ENCODE data around the gene NFATC2. TPM values are rescaled to one million over a fixed set of nuclear protein-coding genes. Genes with fewer than 3 reads are reported as not detected.

The NFATC2 gene
- total RNA-seq, 1 donor from 2014 or later: 0.76 TPM

GRCh38 chr20:51388756-51389542 is 153.6 kb downstream of the NFATC2 start:
- ATAC-seq: peak; percentile 32

- ATAC-seq: no peak
Measured at GRCh38 chr20:51388227-51388626, 154.3 kb downstream of the NFATC2 start.

- ATAC-seq: no peak
Measured at GRCh38 chr20:51387125-51387875, 155.2 kb downstream of the NFATC2 start.

GRCh38 chr20:51386586-51386985 is 155.9 kb downstream of the NFATC2 start:
- ATAC-seq: no peak

DNA sequence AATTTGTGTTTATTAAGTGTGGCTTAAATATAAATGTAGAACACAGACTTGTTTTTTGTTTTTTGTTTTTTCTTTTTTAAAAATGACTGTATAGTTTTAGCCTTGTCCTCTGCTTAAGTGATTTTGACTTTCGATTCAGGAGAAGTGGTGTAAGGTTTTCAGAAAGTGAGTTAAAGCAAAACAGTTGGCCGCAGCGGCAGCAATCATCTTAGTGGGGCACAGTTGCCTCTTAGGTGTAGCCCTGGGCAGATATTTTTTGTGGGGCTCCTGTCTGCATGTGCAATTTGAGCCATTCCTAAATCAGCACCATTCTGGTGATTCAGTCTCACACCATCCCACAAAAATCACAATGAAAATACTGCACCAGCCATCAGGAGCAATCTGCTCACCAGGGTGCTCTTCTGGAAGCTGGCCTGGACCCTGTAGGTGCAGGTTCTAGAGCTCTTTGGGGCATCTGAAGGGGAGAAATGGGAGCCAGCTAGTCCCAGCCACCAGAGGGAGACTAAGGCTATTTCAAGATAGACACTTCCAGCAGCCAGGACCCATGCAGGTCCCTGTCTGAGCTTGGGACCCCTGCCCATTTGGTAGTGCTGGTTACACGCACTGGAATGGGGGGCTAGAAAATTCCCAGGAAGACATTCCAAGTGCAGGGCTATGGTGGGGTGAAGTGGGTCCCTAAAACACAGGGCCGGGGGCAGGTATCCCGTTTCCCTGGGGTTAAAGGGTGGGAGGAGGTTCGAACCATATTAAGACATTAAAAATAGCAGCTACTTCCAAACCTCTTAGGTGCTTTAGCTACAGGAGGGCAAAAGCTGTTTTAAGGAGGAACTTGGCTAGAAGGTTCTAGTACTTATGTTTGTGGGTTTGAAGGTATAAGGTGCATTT is 156.6 kb downstream of the NFATC2 start:
- ATAC-seq: no peak

DNA sequence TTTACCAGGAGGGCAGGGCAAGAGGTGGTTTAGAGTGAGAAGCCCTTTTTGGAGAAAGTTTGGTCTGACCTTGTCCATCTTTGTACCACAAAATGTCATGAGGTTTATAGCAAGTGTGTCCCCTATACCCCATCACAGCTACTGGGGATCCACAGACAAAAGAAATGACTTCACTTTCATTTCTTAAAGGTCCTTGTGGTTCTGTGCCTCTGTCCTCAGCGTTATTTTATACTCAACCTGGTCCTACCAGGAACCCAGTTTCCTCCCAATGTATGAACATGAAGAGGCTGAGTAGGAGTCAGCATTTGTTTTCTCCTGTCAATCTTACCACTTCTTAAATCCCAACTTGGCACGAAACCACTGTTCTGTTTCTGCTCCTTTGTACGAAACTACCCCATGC is 157.6 kb downstream of the NFATC2 start:
- no peak for ATAC-seq

DNA sequence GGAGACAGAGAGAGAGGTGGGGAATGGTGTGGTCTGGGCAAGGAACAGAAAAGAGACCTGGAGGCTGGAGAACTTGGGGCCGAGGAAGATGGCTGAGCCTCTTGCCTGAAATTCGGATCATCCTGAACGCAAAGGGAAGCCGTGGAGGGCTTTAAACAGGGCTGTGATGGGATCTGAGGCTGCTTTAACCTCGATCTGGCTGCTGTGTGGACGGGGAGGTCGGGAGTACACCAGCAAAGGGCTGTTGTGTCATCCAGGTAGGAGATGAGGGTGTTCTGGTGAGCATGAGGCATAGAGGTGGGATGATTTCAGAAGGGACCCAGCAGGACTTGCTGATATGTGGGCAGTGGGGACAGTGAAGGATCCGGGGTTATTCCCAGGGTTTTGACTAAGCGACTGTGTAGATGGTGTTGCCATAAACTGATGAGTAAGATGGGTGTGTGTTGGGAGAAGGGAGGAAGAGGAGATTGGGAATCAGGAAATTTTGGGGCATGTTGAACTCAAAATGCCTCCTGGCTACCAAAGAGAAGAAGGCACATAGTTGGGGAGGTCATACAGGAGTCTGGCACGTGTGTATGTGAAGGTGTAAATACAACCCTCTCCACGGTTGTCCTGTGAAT is 158.5 kb downstream of the NFATC2 start:
- ATAC-seq: no peak

DNA sequence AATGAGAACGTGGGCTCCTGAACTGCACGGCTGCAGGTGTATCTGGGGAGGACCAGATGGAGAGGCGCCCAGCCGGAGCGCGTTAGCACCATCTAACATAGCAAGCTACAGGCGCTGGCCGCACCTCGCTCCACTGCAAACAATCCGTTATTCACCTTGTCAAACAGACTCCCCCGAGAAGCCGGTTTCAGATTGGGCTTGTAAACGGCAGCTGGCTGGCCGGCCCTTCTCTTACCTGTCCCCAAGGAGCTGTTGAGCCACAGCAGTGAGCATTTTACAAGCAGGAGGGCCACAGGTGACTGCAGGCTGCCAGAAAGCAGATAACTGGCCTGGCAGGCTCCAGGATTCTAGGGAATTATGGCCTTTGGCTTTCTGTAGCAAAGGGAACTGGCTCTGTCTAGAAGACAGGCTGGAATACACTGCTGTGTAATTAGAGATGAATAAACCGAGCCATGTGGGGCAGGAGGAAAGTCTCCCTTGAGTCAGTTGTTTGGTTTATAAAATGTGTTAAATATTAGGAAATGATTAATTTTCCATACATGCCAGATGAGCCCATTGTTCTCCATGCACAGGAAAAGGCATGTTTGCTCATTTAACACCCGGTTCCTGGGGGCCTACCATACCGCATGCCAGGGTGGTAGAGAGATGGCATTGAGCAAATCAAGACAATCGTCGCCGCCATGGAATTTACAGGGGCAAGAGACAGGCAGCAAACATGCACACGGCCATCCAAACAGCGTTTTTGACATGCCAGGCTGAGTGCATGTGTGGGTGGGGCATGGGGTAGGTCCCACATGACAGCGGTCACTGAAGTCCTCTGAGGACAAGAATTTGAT is 159.3 kb downstream of the NFATC2 start:
- ATAC-seq: no peak

DNA sequence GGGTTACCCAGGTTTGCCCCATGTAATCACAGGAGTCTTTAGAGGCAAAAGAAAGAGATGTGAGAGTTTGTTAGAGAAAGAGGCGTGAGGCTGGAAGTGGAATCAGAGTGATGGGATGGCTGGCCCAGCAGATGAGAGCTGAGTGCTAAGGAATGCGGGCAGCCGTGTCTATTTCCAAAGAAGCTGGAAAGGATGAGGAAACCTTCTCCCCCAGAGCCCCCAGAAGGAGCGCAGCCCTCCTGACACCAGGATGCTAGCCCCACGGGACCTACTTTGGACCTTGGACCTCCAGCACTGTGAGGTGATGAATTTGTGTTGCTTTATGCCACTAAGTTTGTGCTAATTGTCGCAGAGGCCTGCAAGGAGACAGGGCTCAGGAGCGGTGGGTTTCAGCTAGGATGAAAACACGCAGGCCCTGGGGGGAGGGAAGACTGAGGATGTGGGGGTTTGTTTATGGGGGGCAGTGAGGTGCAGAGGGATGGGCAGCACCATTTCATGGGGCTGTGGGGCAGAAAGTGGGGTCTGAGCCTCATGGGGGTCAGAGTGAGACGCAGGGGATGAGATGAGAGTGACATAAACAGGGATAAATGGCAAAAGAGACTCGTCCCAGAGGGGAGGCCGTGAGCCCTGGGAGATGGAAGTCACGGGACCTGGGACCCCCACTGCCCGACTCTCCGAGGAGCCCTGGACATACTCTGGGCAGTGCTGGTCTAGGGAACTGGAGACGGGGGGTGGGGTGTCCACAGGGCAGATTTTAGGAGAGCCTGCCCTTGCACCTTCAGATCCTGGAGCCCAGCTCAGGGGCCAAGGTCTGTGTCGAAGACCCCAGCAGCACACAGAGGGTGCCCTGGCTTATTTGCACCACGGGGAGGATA is 160.2 kb downstream of the NFATC2 start:
- ATAC-seq: no peak

DNA sequence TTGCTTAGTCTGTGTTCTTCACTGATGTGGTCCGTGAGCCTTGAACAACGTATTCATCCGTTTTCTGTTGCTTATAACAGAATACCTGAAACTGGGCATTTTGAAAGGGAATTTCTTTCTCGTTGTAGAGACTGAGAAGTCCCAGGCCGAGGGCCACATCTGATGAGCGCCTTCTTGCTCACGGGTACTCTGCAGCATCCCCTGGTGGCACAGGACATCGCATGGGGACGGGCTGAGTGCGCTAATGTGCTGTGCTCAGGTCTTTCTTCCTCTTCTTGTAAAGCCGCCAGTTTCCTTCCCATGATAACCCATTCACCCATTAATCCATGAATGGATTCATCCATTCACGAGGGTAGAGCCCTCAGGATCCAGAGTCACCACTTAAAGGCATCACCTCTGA is 161.0 kb downstream of the NFATC2 start:
- ATAC-seq: no peak

- no peak for ATAC-seq
Measured at GRCh38 chr20:51380401-51381385, 161.8 kb downstream of the NFATC2 start.

DNA sequence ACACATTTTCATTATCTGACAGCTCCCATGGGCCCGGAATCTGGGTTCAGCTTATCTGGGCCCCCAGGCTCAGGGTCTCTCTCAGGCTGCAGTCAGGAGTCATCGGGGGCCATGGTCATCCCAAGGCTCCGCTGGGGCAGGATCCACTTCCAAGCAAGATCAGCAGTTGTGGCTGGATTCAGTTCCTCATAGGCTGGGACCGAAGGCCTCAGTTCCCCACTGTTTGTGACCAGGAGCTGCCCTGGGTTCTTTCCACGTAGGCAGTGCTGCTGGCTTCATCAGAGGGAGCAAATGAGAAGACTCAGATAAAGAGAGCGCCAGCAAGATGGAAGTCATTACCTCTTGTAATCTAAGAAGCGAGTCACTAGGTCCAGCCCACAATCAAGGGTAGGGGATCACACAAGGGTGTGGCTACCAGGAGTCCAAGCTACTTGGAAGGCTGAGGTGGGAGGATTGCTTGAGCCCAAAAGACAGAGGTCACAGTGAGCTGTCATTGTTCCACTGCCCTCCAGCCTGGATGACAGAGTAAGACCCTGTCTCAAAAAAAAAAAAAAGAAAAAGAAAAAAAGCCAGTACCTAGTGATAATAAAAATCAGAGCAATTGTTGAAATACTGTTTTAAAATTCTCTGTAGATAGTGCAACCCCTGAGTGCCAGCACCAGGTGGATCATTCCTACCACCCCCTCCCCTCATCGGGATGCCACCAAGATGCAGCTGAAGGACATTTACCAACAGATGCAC is 162.7 kb downstream of the NFATC2 start:
- no peak for ATAC-seq

DNA sequence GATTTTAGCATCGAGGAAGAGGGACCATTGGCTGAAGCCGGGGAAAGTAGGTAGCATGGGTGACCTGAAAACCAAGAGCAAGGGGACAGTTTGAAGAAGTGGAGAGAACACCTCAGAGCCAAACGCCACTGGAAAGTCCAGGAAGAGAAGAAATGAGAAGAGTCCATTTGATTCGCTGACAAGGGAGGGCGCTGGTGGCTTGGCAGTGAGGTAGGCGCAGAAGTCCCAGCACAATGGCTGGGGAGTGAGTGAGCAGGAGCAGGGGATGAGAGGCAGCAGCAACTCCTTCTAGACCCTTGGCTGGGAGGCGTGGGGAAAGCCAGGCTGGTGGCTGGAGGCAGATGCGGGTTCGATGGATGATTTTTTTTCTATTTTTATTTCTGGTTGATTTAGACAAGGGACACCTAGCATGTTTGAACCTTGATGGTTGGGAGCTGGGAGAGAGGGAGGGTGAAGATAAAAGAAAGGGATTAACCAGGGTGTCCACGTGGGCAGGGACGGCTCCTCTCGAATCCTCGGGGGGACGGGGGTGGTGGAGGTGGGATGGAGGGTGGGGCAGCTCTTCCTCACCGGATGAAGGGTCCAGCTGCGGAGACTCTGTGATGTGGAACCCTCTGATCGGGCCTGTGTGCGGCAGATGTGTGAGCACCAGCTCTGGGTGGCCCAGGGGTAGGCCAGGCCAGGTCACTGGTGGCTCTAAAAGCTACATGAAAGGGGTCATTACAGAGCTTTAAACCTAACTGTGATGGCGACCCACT is 164.2 kb downstream of the NFATC2 start:
- ATAC-seq: no peak

DNA sequence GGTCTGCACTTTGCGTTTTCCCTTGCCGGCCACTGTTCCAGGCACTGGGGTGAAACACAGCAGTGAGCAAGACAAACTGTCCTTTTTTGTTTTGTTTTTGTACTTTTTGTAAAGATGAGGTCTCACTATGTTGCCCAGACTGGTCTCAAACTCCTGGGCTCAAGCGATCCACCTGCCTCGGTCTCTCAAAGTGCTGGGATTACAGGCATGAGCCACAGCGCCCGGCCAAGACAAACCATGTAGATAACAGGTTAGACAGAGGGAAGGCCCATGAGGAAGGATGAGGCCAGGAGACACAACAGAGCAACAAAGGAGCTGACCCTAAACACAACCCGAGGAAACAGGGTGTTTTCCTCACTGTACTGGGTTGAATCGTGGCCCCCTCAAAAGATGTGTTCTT is 165.4 kb downstream of the NFATC2 start:
- no peak for ATAC-seq

GRCh38 chr20:51376111-51376510 is 166.4 kb downstream of the NFATC2 start:
- ATAC-seq: no peak

GRCh38 chr20:51375561-51375960 is 167.0 kb downstream of the NFATC2 start:
- no peak for ATAC-seq

- no peak for ATAC-seq
Measured at GRCh38 chr20:51374961-51375360, 167.6 kb downstream of the NFATC2 start.

DNA sequence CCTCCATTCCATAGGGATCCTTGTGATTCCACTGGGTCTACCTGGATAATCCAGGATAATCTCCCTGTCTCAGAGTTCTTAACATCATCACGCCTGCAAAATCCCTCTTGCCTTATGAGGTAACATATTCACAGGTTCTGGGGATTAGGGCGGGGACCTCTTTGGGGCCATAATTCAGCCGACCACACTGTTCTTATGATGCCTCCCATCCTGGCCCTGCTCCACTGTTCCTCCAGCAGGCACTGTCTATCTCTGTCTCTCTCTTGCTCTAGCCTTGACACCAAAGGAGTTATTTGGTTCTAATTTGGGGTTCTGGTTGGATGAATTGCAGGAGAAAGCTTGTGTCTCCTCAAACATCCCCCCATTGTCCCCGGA is 168.1 kb downstream of the NFATC2 start:
- no peak for ATAC-seq

Measured in esophagus mucosa (tissue), 1 donor.